SU-DHL-6 (cell line): Measurements from ENCODE around the gene VASN.
"Not testable (repeated sequence)": the region's sequence is repeated elsewhere in the genome, so short reads cannot be mapped to it uniquely, and the experiment has no call there.

Experiments used
- H2AFZ ChIP-seq: fragments of 200-600 bp; sonication (generic); 2 replicates; pipeline ENCODE4 v1.6.1; 2014; ENCODE audit warnings: low read depth, mild to moderate bottlenecking, moderate library complexity, mixed read lengths, antibody characterized with exemption, low read length; ENCODE audit not compliant: severe bottlenecking
- H3F3A ChIP-seq: fragments of 200-600 bp; shearing (Covaris generic); 2 replicates; pipeline ENCODE4 v1.6.0; 2016; ENCODE audit warnings: antibody characterized with exemption, mild to moderate bottlenecking; ENCODE audit not compliant: insufficient read depth
- H3K27ac ChIP-seq: fragments of 200-600 bp; sonication (generic); 2 replicates; pipeline ENCODE4 v1.5.1; 2016; ENCODE audit warnings: low read depth, mild to moderate bottlenecking, low read length, moderate library complexity, mixed read lengths
- H3K27me3 ChIP-seq: fragments of 200-600 bp; sonication (generic), shearing (Covaris generic); 2 replicates; pipeline ENCODE4 v1.6.0; 2014; ENCODE audit warnings: mild to moderate bottlenecking, low read length
- H3K36me3 ChIP-seq: fragments of 200-600 bp; sonication (generic); 2 replicates; pipeline ENCODE4 v1.6.1; 2014; ENCODE audit warnings: mild to moderate bottlenecking, low read length, mixed read lengths
- H3K4me2 ChIP-seq: fragments of 300-600, 200-600 bp; shearing (Covaris generic), sonication (generic); 2 replicates; pipeline ENCODE4 v1.6.0; 2014; ENCODE audit warnings: low read length, low read depth, mild to moderate bottlenecking; ENCODE audit not compliant: poor library complexity, severe bottlenecking
- H3K4me3 ChIP-seq: fragments of 200-600 bp; sonication (generic); 2 replicates; pipeline ENCODE4 v1.5.1; 2014; ENCODE audit warnings: antibody characterized with exemption, low read length, mild to moderate bottlenecking, mixed read lengths; ENCODE audit not compliant: insufficient read depth, poor library complexity, severe bottlenecking
- H3K79me2 ChIP-seq: fragments of 200-600 bp; sonication (generic); 2 replicates; pipeline ENCODE4 v1.6.1; 2014; ENCODE audit warnings: mild to moderate bottlenecking, low read length, moderate library complexity; ENCODE audit not compliant: insufficient read depth
- H3K9ac ChIP-seq: fragments of 200-600 bp; sonication (generic); 2 replicates; pipeline ENCODE4 v1.7.0; 2014; ENCODE audit warnings: mild to moderate bottlenecking, low read length
- H3K9me2 ChIP-seq: fragments of 200-600 bp; sonication (generic); replicated peaks from 2 replicates; pipeline ENCODE4 v1.6.1; 2014; ENCODE audit warnings: low read length; ENCODE audit not compliant: insufficient read depth
- H3K9me3 ChIP-seq: fragments of 200-600 bp; sonication (generic); 2 replicates; pipeline ENCODE4 v1.6.1; 2014; ENCODE audit warnings: low read length, mixed read lengths; ENCODE audit not compliant: insufficient read depth
- H4K20me1 ChIP-seq: fragments of 200-600 bp; sonication (generic); 2 replicates; pipeline ENCODE4 v1.6.1; 2014; ENCODE audit warnings: low read depth, mild to moderate bottlenecking, antibody characterized with exemption, low read length, moderate library complexity, mixed read lengths
- CTCF ChIP-seq: fragments of 200-600 bp; sonication (generic); IDR thresholded peaks from one replicate; pipeline ENCODE4 v1.5.1; 2017; ENCODE audit warnings: antibody characterized with exemption, mild to moderate bottlenecking, low read length, moderate library complexity; ENCODE audit not compliant: insufficient read depth, poor library complexity, severe bottlenecking
- EZH2phosphoT487 ChIP-seq: fragments of 200-600 bp; sonication (generic), shearing (Covaris generic); conservative IDR thresholded peaks from 2 replicates; pipeline ENCODE4 v1.6.1; 2018; ENCODE audit warnings: mild to moderate bottlenecking, antibody characterized with exemption, low read length, moderate library complexity, mixed read lengths

VASN gene

GRCh38 chr16:4333308-4333638 is 38.4 kb upstream of the VASN start:
- no peaks in the 10 kb centered on the region for H3K27me3 ChIP-seq
- no peak overlapping the region for H3K9ac ChIP-seq
- no peaks in the 10 kb centered on the region for H3K9me2 ChIP-seq
- no peak overlapping the region for H3K4me3 ChIP-seq
- TF ChIP-seq EZH2phosphoT487 (no peak), CTCF (no peak)
- no peak overlapping the region for H3K4me2 ChIP-seq
- H3K36me3 ChIP-seq, result no peaks in the 10 kb centered on the region
- no peaks in the 10 kb centered on the region for H3K79me2 ChIP-seq
- no peaks in the 10 kb centered on the region for H3K9me3 ChIP-seq
- no peak overlapping the region for H3K27ac ChIP-seq
- H4K20me1 ChIP-seq, result no peaks in the 10 kb centered on the region
- H2AFZ ChIP-seq, result no peak overlapping the region
- no peaks in the 10 kb centered on the region for H3F3A ChIP-seq

- not testable (repeated sequence) for H3K9ac ChIP-seq, H2AFZ ChIP-seq, H3K4me3 ChIP-seq, H3K79me2 ChIP-seq, H3K4me2 ChIP-seq, H3K9me2 ChIP-seq, H3K36me3 ChIP-seq, H3F3A ChIP-seq, H3K27ac ChIP-seq, H4K20me1 ChIP-seq, H3K9me3 ChIP-seq, H3K27me3 ChIP-seq
These were observed 37.9 kb upstream of the VASN start for GRCh38 chr16:4333714-4334113.

GRCh38 chr16:4334724-4335495 is 36.7 kb upstream of the VASN start:
- no peaks in the 10 kb centered on the region for H3K27me3 ChIP-seq
- H3F3A ChIP-seq, result no peaks in the 10 kb centered on the region
- no peak overlapping the region for H2AFZ ChIP-seq
- no peaks in the 10 kb centered on the region for H3K79me2 ChIP-seq
- no peaks in the 10 kb centered on the region for H4K20me1 ChIP-seq
- H3K9me2 ChIP-seq, result no peaks in the 10 kb centered on the region
- H3K4me3 ChIP-seq, result no peak overlapping the region
- no peak overlapping the region for H3K4me2 ChIP-seq
- no peak overlapping the region for H3K9ac ChIP-seq
- H3K9me3 ChIP-seq, result no peaks in the 10 kb centered on the region
- H3K27ac ChIP-seq, result no peak overlapping the region
- H3K36me3 ChIP-seq, result no peaks in the 10 kb centered on the region
- no peak for TF ChIP-seq EZH2phosphoT487
- no peak for TF ChIP-seq CTCF

- no peaks in the 10 kb centered on the region for H3K9me3 ChIP-seq
- H3K36me3 ChIP-seq, result no peaks in the 10 kb centered on the region
- no peak overlapping the region for H3K27ac ChIP-seq
- H3K4me2 ChIP-seq, result no peak overlapping the region
- H2AFZ ChIP-seq, result no peak overlapping the region
- no peaks in the 10 kb centered on the region for H4K20me1 ChIP-seq
- H3K79me2 ChIP-seq, result no peaks in the 10 kb centered on the region; the same call in 1 of the 2 replicates
- H3K4me3 ChIP-seq, result no peak overlapping the region
- H3K9me2 ChIP-seq, result no peaks in the 10 kb centered on the region
- H3K9ac ChIP-seq, result no peak overlapping the region
- H3K27me3 ChIP-seq, result no peaks in the 10 kb centered on the region
- H3F3A ChIP-seq, result no peaks in the 10 kb centered on the region
- TF ChIP-seq EZH2phosphoT487, result no peak
- no peak for TF ChIP-seq CTCF
These were observed 34.7 kb upstream of the VASN start for GRCh38 chr16:4336701-4337539.
